ENCODE results near the gene CLCN2.

- TF ChIP-seq POLR2A (IDR thresholded peaks at IDR 0.05) (no peak), CTCF (IDR thresholded peaks at IDR 0.05) (no peak)
These were observed 45.9 kb downstream of the CLCN2 start for GRCh38 chr3:184315543-184315867.
